Spinal cord (tissue), 10 donors: ENCODE results near the gene TRABD2B. TPM values are rescaled to one million over a fixed set of nuclear protein-coding genes. Genes with fewer than 3 reads are reported as not detected.

Source experiments
- DNase-seq, 6 donors: peaks; one replicate each; pipeline versions ENCODE4 v3.0.0 to v3.0.0-alpha.2; 2013 to 2015; ENCODE audit warnings: low spot score in 6 of 6, low read depth in 4 of 6
- H3K27ac ChIP-seq: one replicate; pipeline ENCODE4 v1.5.1; 2013; ENCODE audit warnings: low read depth, low read length, control low read depth
- H3K27me3 ChIP-seq: one replicate; pipeline ENCODE4 v1.6.1; 2013; ENCODE audit warnings: low read length; ENCODE audit not compliant: control insufficient read depth, insufficient read depth
- H3K36me3 ChIP-seq: one replicate; pipeline ENCODE4 v1.6.1; 2013; ENCODE audit warnings: low read length; ENCODE audit not compliant: control insufficient read depth, insufficient read depth
- H3K4me1 ChIP-seq: one replicate; pipeline ENCODE4 v1.6.1; 2013; ENCODE audit warnings: low read length; ENCODE audit not compliant: control insufficient read depth, insufficient read depth
- H3K4me3 ChIP-seq: one replicate; pipeline ENCODE4 v1.5.1; 2013; ENCODE audit warnings: low read depth, low read length, control low read depth
- H3K9me3 ChIP-seq: one replicate; pipeline ENCODE4 v1.6.1; 2013; ENCODE audit warnings: low read length; ENCODE audit not compliant: control insufficient read depth, insufficient read depth
- WGBS: methylation state at CpG from one replicate; pipeline ENCODE4 v1.1.5; 2013; ENCODE audit warnings: missing lambda C conversion rate; ENCODE audit not compliant: insufficient coverage; 5-methylcytosine and 5-hydroxymethylcytosine counted together
- polyA plus RNA-seq, 2 donors: library from polyadenylated mRNA; unstranded; fragments of 120-200 nt; gene quantifications; one replicate each; pipeline ENCODE4 v1.2.1, GENCODE V29; 2013; ENCODE audit not compliant: insufficient read length in 2 of 2
- total RNA-seq, 2 donors: library from RNA; depleted of rRNA in 1 of 2; stranded (reverse); fragments of 120-200 nt in 1 of 2; fragments of >200 nt in 1 of 2; gene quantifications; one replicate each; pipeline versions ENCODE4 v1.2.3 to v1.2.4, GENCODE V29; 2013 to 2014
- donor health status: healthy.

TRABD2B gene
- total and polyA plus RNA-seq, 4 donors = 0.89 to 3.1 (median 1.6) TPM

GRCh38 chr1:47834326-47834725 is 162.9 kb downstream of the TRABD2B start:
- Histone ChIP-seq H3K4me3 (no peak overlapping the region), H3K9me3 (peaks cover 7% of the 10 kb centered on the region), H3K27ac (no peak overlapping the region), H3K27me3 (no peaks in the 10 kb centered on the region), H3K4me1 (peaks cover 29% of the 10 kb centered on the region), H3K36me3 (no peaks in the 10 kb centered on the region)
- no CpG with 5 or more reads among the region's 3 CpGs for WGBS
- no peak for DNase-seq

DNA sequence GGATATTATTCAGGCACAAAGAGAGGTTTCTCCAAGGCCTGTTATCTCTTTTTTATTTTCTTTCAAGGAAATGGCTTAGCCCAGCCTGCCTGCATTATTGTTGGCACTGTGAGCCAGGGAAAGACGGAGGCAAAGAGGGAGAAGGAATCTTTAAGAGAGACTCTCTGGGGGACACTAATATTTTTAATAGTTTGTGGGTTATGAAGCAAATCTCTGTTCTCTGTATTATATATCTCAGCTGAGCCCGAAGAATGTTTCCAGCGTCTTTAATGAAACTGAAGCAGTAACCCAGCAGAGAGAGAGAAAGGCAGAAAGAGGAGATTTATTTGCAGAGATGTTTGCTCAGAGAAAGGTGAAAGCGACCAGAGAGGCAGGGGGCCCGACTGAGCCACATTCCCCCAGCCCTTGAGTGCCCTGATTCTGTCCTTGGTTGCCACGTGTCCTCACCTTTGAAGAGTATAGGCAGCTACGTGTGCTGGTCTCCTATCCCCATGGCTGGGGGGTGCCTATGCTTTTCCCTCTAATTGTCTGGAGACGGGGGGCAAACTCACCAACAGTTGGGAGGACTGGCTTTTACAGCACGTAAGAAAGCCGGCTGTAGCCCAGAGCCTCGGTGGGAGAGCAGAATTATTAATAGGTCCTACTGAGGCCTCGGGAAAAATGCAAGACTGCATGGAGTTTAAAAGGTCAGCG is 166.4 kb downstream of the TRABD2B start:
- WGBS = 24% methylated on average over 11 of the region's 13 CpGs
- Histone ChIP-seq H3K36me3 (no peaks in the 10 kb centered on the region), H3K27ac (peak overlapping the region; percentile 70), H3K9me3 (peaks cover 7% of the 10 kb centered on the region), H3K4me1 (peaks cover 37% of the 10 kb centered on the region), H3K27me3 (peaks cover 3% of the 10 kb centered on the region), H3K4me3 (no peak overlapping the region)
- DNase-seq = peak in 1 of 6 donors; percentile 88

DNA sequence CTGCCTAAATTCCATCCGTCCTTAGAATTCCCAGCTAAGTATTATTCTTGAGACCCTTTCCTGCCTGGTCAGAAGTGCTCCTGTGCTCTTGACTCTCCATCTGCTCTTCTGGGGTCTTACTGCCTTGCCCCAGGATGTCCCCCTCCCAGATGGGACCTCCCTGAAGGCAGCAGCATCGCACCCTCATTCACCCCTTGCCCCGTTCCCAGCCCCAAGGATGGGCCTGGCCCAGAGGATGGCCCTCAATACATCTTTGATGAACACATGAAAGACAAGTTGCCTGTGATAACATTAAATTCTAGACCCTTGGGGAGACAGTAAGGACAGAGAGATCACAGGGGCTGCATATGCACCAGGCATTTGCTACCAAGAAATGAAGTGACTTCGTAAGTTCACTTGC is 167.2 kb downstream of the TRABD2B start:
- Histone ChIP-seq H3K27ac (no peak overlapping the region), H3K4me1 (peaks cover 40% of the 10 kb centered on the region), H3K4me3 (no peak overlapping the region), H3K27me3 (peaks cover 3% of the 10 kb centered on the region), H3K9me3 (peaks cover 3% of the 10 kb centered on the region), H3K36me3 (no peaks in the 10 kb centered on the region)
- no peak for DNase-seq
- WGBS = 70% methylated on average over 2 of the region's 4 CpGs

GRCh38 chr1:47828978-47829377 is 168.2 kb downstream of the TRABD2B start:
- H3K27ac ChIP-seq = no peak overlapping the region
- H3K36me3 ChIP-seq = no peaks in the 10 kb centered on the region
- no peaks in the 10 kb centered on the region for H3K9me3 ChIP-seq
- H3K4me3 ChIP-seq = no peak overlapping the region
- WGBS = 79% methylated on average over 2 of the region's 2 CpGs
- DNase-seq = no peak
- H3K4me1 ChIP-seq = peaks cover 45% of the 10 kb centered on the region
- H3K27me3 ChIP-seq = peaks cover 3% of the 10 kb centered on the region

GRCh38 chr1:47827109-47827508 is 170.1 kb downstream of the TRABD2B start:
- peak overlapping the region; percentile 25 for H3K27ac ChIP-seq
- WGBS = 37% methylated on average over 5 of the region's 6 CpGs
- H3K4me1 ChIP-seq = peaks cover 54% of the 10 kb centered on the region
- H3K9me3 ChIP-seq = no peaks in the 10 kb centered on the region
- H3K36me3 ChIP-seq = no peaks in the 10 kb centered on the region
- DNase-seq = peak in 1 of 6 donors; percentile 79
- H3K27me3 ChIP-seq = peaks cover 3% of the 10 kb centered on the region
- no peak overlapping the region for H3K4me3 ChIP-seq

DNA sequence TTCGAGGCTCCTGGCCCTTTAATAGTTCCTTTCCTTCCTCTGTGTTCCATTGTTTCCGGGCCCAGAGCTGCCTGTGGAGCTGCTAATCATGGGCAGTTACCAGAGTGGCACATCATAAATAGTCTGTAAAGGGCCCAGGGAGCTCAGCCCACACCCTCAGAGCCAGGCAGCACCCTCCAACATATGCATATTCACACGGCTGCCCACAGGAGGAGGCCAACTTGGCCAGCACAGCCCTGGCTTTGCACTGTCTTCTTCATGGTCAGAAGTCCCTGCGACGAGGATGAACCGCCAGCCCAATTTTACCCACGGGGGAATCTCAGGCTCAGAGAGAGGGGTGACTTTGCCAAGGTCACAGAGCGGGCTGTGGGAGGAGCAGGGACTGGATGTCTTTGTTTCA is 172.5 kb downstream of the TRABD2B start:
- H3K9me3 ChIP-seq = no peaks in the 10 kb centered on the region
- WGBS = 33% methylated on average over 8 of the region's 8 CpGs
- no peak overlapping the region for H3K27ac ChIP-seq
- peaks cover 3% of the 10 kb centered on the region for H3K27me3 ChIP-seq
- DNase-seq = no peak
- no peak overlapping the region for H3K4me3 ChIP-seq
- H3K36me3 ChIP-seq = no peaks in the 10 kb centered on the region
- peaks cover 45% of the 10 kb centered on the region for H3K4me1 ChIP-seq

- no peak for DNase-seq
- Histone ChIP-seq H3K4me3 (no peak overlapping the region), H3K27me3 (peaks cover 3% of the 10 kb centered on the region), H3K4me1 (peaks cover 46% of the 10 kb centered on the region), H3K36me3 (no peaks in the 10 kb centered on the region), H3K27ac (no peak overlapping the region), H3K9me3 (no peaks in the 10 kb centered on the region)
- 88% methylated on average over 3 of the region's 3 CpGs for WGBS
Observed at GRCh38 chr1:47824297-47824696, 172.9 kb downstream of the TRABD2B start.

GRCh38 chr1:47823040-47823808 is 174.0 kb downstream of the TRABD2B start:
- DNase-seq = peak in 2 of 6 donors; percentile 36 to 57
- Histone ChIP-seq H3K4me3 (no peak overlapping the region), H3K36me3 (no peaks in the 10 kb centered on the region), H3K27ac (peak overlapping the region; percentile 22), H3K9me3 (no peaks in the 10 kb centered on the region), H3K4me1 (peaks cover 51% of the 10 kb centered on the region), H3K27me3 (no peaks in the 10 kb centered on the region)
- WGBS = 58% methylated on average over 8 of the region's 9 CpGs

GRCh38 chr1:47821760-47822159 is 175.4 kb downstream of the TRABD2B start:
- no peaks in the 10 kb centered on the region for H3K36me3 ChIP-seq
- no peak overlapping the region for H3K4me3 ChIP-seq
- no peaks in the 10 kb centered on the region for H3K27me3 ChIP-seq
- H3K4me1 ChIP-seq = peaks cover 46% of the 10 kb centered on the region
- 66% methylated on average over 5 of the region's 5 CpGs for WGBS
- H3K27ac ChIP-seq = no peak overlapping the region
- DNase-seq = peak in 1 of 6 donors; percentile 62
- no peaks in the 10 kb centered on the region for H3K9me3 ChIP-seq

- no peak for DNase-seq
- H3K36me3 ChIP-seq = no peaks in the 10 kb centered on the region
- no peaks in the 10 kb centered on the region for H3K27me3 ChIP-seq
- H3K4me1 ChIP-seq = peaks cover 44% of the 10 kb centered on the region
- H3K4me3 ChIP-seq = no peak overlapping the region
- H3K27ac ChIP-seq = peak overlapping the region; percentile 67
- WGBS = 82% methylated on average over 9 of the region's 9 CpGs
- H3K9me3 ChIP-seq = no peaks in the 10 kb centered on the region
Observed at GRCh38 chr1:47819574-47819888, 177.7 kb downstream of the TRABD2B start.
